Upper lobe of right lung (tissue), 1 donor: Measurements from ENCODE around the gene FITM2. TPM values are rescaled to one million over a fixed set of nuclear protein-coding genes. Genes with fewer than 3 reads are reported as not detected.
A peak's percentile ranks its signal among the peaks of the same experiment; 100 is the strongest.

ENCODE experiments used
- ATAC-seq: fragments of 200-7000 bp; cut with Tn5 transposase; one replicate; pipeline ENCODE4 v1.9.1; 2020; ENCODE audit warnings: mild to moderate bottlenecking, moderate library complexity
- DNase-seq: peaks from one replicate; pipeline ENCODE4 v3.0.0-alpha.2; 2020
- H3K27ac ChIP-seq: fragments of 200-600 bp; one replicate; pipeline ENCODE4 v1.8.0; 2022
- H3K27me3 ChIP-seq: fragments of 200-600 bp; one replicate; pipeline ENCODE4 v1.8.0; 2022; ENCODE audit warnings: mild to moderate bottlenecking
- H3K36me3 ChIP-seq: fragments of 200-600 bp; one replicate; pipeline ENCODE4 v1.8.0; 2022
- H3K4me1 ChIP-seq: fragments of 200-600 bp; one replicate; pipeline ENCODE4 v1.8.0; 2022
- H3K4me3 ChIP-seq: fragments of 200-600 bp; one replicate; pipeline ENCODE4 v1.8.0; 2022; ENCODE audit warnings: mild to moderate bottlenecking
- H3K9me3 ChIP-seq: fragments of 200-600 bp; one replicate; pipeline ENCODE4 v1.8.0; 2022
- CTCF ChIP-seq: fragments of 200-600 bp; IDR thresholded peaks from one replicate; pipeline ENCODE4 v1.8.0; 2022; ENCODE audit warnings: antibody characterized with exemption
- intact Hi-C: fragments of 100-400 bp; cut with DNase I; formaldehyde crosslinking; loops from one replicate; pipeline ENCODE4 v1.11.0; 2022
- total RNA-seq: library from RNA; stranded (reverse); fragmentation: NEBNext Ultra II Directional; extraction: Animal tissue kit (Norgen Biotek cat#: 25700); gene quantifications from one replicate; pipeline ENCODE4 v1.2.1, GENCODE V29; 2021
- donor health status: DM: no; HTN: yes; CAD: no; lungs with severe emphysema.

Gene FITM2
- total RNA-seq, 1 donor from 2014 or later, result 12.6 TPM

GRCh38 chr20:44264287-44264686 is 46.7 kb downstream of the FITM2 start:
- no peaks in the 10 kb centered on the region for H3K4me1 ChIP-seq
- no peaks in the 10 kb centered on the region for H3K36me3 ChIP-seq
- ATAC-seq (no peak), DNase-seq (peak; percentile 11)
- no peaks in the 10 kb centered on the region for H3K9me3 ChIP-seq
- no peak overlapping the region for H3K4me3 ChIP-seq
- intact Hi-C loops, result no loop called here
- H3K27me3 ChIP-seq, result no peaks in the 10 kb centered on the region
- no peak for TF ChIP-seq CTCF
- H3K27ac ChIP-seq, result no peak overlapping the region

GRCh38 chr20:44258226-44258890 is 52.6 kb downstream of the FITM2 start:
- no peak for TF ChIP-seq CTCF
- Histone ChIP-seq H3K9me3 (no peaks in the 10 kb centered on the region), H3K27me3 (no peaks in the 10 kb centered on the region), H3K4me3 (no peak overlapping the region), H3K36me3 (no peaks in the 10 kb centered on the region), H3K27ac (no peak overlapping the region), H3K4me1 (no peaks in the 10 kb centered on the region)
- intact Hi-C loops, result no loop called here
- ATAC-seq (no peak), DNase-seq (no peak)

GRCh38 chr20:44256961-44257360 is 54.0 kb downstream of the FITM2 start:
- DNase-seq, result no peak

GRCh38 chr20:44255942-44256341 is 55.1 kb downstream of the FITM2 start:
- no peaks in the 10 kb centered on the region for H3K4me1 ChIP-seq

More at GRCh38 chr20:44256961-44257360, 54.0 kb downstream of the FITM2 start:
- Histone ChIP-seq H3K36me3 (no peaks in the 10 kb centered on the region), H3K27me3 (no peaks in the 10 kb centered on the region), H3K4me3 (no peak overlapping the region), H3K27ac (no peak overlapping the region), H3K4me1 (no peaks in the 10 kb centered on the region), H3K9me3 (no peaks in the 10 kb centered on the region)
- no peak for TF ChIP-seq CTCF
- no peak for ATAC-seq
- intact Hi-C loops, result no loop called here

GRCh38 chr20:44254073-44254472 is 56.9 kb downstream of the FITM2 start:
- H3K9me3 ChIP-seq, result no peaks in the 10 kb centered on the region
- H3K4me3 ChIP-seq, result no peak overlapping the region
- TF ChIP-seq CTCF, result no peak
- no peaks in the 10 kb centered on the region for H3K27me3 ChIP-seq
- no peak for ATAC-seq
- H3K4me1 ChIP-seq, result no peaks in the 10 kb centered on the region
- no peaks in the 10 kb centered on the region for H3K36me3 ChIP-seq
- H3K27ac ChIP-seq, result no peak overlapping the region
- DNase-seq, result no peak
- intact Hi-C loops, result no loop called here

More at GRCh38 chr20:44255942-44256341, 55.1 kb downstream of the FITM2 start:
- intact Hi-C loops, result no loop called here
- no peak for DNase-seq
- H3K27ac ChIP-seq, result no peak overlapping the region
- no peak for ATAC-seq
- no peaks in the 10 kb centered on the region for H3K9me3 ChIP-seq
- no peak for TF ChIP-seq CTCF
- H3K36me3 ChIP-seq, result no peaks in the 10 kb centered on the region
- H3K27me3 ChIP-seq, result no peaks in the 10 kb centered on the region
- no peak overlapping the region for H3K4me3 ChIP-seq

- H3K9me3 ChIP-seq, result no peaks in the 10 kb centered on the region
- no peak overlapping the region for H3K4me3 ChIP-seq
- DNase-seq (no peak), ATAC-seq (no peak)
- TF ChIP-seq CTCF, result no peak
- no peak overlapping the region for H3K27ac ChIP-seq
- H3K36me3 ChIP-seq, result no peaks in the 10 kb centered on the region
- intact Hi-C loops, result no loop called here
- no peaks in the 10 kb centered on the region for H3K4me1 ChIP-seq
- no peaks in the 10 kb centered on the region for H3K27me3 ChIP-seq
These were observed 57.5 kb downstream of the FITM2 start for GRCh38 chr20:44253528-44253927.
